Measurements from ENCODE around the gene FXR2.

FXR2 gene

DNA sequence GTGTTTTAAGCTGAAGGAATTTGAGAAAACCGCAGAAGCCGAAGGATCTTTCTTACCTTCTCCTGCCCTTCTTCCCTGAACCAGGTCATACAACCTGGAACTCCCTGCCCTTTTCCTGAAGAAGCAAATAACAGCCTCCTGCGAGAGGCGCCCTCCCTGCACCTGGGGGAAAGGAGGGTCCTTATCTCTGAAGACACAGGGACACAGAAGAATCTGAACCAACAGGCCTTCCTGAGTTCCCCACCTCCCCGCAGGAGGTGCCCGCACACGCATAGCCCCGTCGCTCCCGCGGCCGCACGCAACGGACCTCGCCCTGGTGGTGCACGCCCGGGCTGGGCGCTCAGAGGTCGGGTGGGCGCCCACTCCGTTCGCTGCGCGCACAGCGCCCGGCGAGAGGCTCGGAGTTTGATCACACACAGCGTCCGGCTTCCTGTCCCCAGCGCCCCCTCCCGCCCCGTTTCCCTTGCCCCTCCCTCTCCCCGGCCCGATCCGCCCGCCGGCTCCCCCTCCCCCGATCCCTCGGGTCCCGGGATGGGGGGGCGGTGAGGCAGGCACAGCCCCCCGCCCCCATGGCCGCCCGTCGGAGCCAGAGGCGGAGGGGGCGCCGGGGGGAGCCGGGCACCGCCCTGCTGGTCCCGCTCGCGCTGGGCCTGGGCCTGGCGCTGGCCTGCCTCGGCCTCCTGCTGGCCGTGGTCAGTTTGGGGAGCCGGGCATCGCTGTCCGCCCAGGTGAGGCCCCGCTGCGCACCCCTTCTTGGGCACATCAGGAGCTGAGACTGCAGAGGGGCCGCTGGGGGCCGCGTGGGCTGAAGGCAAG lies 65.9 kb downstream of the FXR2 start, which contains the start of gene TNFSF12:
TNFSF12 (plus strand) TSS at position 474 of the 816 bp plus-strand sequence; CDS start at position 570, 96 bp downstream.
- peak; percentile 74 for DNase-seq

GRCh38 chr17:7544911-7545310 lies 69.8 kb downstream of the FXR2 start:
- DNase-seq: no peak
